Prostate gland (tissue), 2 donors: ENCODE results near the gene RNF25. TPM values are rescaled to one million over a fixed set of nuclear protein-coding genes. Genes with fewer than 3 reads are reported as not detected.
A peak's percentile ranks its signal among the peaks of the same experiment; 100 is the strongest.

Experiments
- DNase-seq: peaks from one replicate; pipeline ENCODE4 v3.0.0-alpha.2; 2019; ENCODE audit warnings: low spot score
- H3K27ac ChIP-seq, 2 donors: fragments of 200-600 bp; sonication (generic); 2 replicates each; pipeline ENCODE4 v1.5.1; 2017 to 2019
- H3K27me3 ChIP-seq: fragments of 200-600 bp; sonication (generic); replicated peaks from 2 replicates; pipeline ENCODE4 v1.5.1; 2019; ENCODE audit not compliant: insufficient read depth
- H3K36me3 ChIP-seq, 2 donors: fragments of 200-600 bp; sonication (generic); 1 replicate in 1 of 2; 2 replicates in 1 of 2; pipeline versions ENCODE4 v1.5.1 to v1.8.1; 2017 to 2019
- H3K4me1 ChIP-seq: fragments of 200-600 bp; sonication (generic); replicated peaks from 2 replicates; pipeline ENCODE4 v1.5.1; 2019
- H3K4me3 ChIP-seq, 2 donors: fragments of 200-600 bp; sonication (generic); 2 replicates each; pipeline ENCODE4 v1.5.1; 2017 to 2019
- H3K9me3 ChIP-seq: fragments of 200-600 bp; sonication (generic); 2 replicates; pipeline ENCODE4 v1.5.1; 2017
- POLR2A ChIP-seq: fragments of 450-650 bp; IDR thresholded peaks from one replicate; pipeline ENCODE4 v1.6.1; 2016; ENCODE audit warnings: antibody characterized with exemption, mild to moderate bottlenecking
- POLR2AphosphoS5 ChIP-seq: sonication (generic); formaldehyde crosslinking; IDR thresholded peaks from one replicate; pipeline ENCODE4 v1.6.1; 2017; ENCODE audit warnings: antibody characterized with exemption
- WGBS: methylation state at CpG from one replicate; pipeline ENCODE4 v1.1.5; 2018; 5-methylcytosine and 5-hydroxymethylcytosine counted together
- intact Hi-C: fragments of 100-400 bp; cut with DNase I; formaldehyde crosslinking; loops from one replicate; pipeline ENCODE4 v1.14.2; 2022
- total RNA-seq, 2 donors: library from RNA; depleted of rRNA; stranded (reverse); fragments of >200 nt; gene quantifications; one replicate each; pipeline ENCODE4 v1.1.0, GENCODE V29; 2016

The RNF25 gene
- total RNA-seq, 2 donors from 2014 or later, result 20.0 to 32.5 TPM

- Histone ChIP-seq H3K27me3 (no peaks in the 10 kb centered on the region), H3K36me3 (no peaks in the 10 kb centered on the region), H3K27ac (peak overlapping the region in 1 of 2 donors; percentile 18), H3K4me3 (no peak overlapping the region), H3K9me3 (no peaks in the 10 kb centered on the region), H3K4me1 (no peaks in the 10 kb centered on the region)
- 57% methylated on average over 6 of the region's 6 CpGs for WGBS
- intact Hi-C loops, result no loop called here
- TF ChIP-seq POLR2A (no peak), POLR2AphosphoS5 (peak; percentile 31)
- DNase-seq, result no peak
Observed at GRCh38 chr2:218615868-218616315, 55.9 kb downstream of the RNF25 start.

Other genes with a start within 250 kb of the RNF25 start
- 10 to 100 TPM; 12.3 to 31.9 TPM for gene USP37, start 103.7 kb downstream of the RNF25 start, total RNA-seq
- gene CNOT9, start 103.2 kb downstream of the RNF25 start, total RNA-seq, result 10 to 100 TPM; 31.7 to 77.6 TPM
- gene PLCD4, start 64.1 kb downstream of the RNF25 start, total RNA-seq, result 1 to 10 TPM; 1.1 to 2.7 TPM
- 10 to 100 TPM; 25.5 to 34.7 TPM for gene ZNF142, start 12.4 kb downstream of the RNF25 start, total RNA-seq
- gene BCS1L, start 12.3 kb downstream of the RNF25 start, total RNA-seq, result 10 to 100 TPM; 40.3 to 42.9 TPM
- gene STK36, start 84 bp upstream of the RNF25 start, total RNA-seq, result 10 to 100 TPM; 22.0 to 90.9 TPM
- gene TTLL4, start 38.8 kb upstream of the RNF25 start, total RNA-seq, result 10 to 100 TPM; 21.1 to 63.8 TPM
- 10 to 100 TPM; 97.7 to 98.3 TPM for gene CYP27A1, start 110.1 kb upstream of the RNF25 start, total RNA-seq
- gene PRKAG3, start 159.8 kb upstream of the RNF25 start, total RNA-seq, result under 1 TPM in 1 of 2 donors, not detected in 1; 0.14 TPM
- 10 to 100 TPM in 1 of 2 donors, 1 to 10 TPM in 1; 8.0 to 56.5 TPM for gene WNT6, start 187.8 kb upstream of the RNF25 start, total RNA-seq
- gene WNT10A, start 208.8 kb upstream of the RNF25 start, total RNA-seq, result 1 to 10 TPM; 3.6 to 4.3 TPM